GM12873 (cell line): Measurements from ENCODE around the gene SPATA20.

Experiments
- CTCF ChIP-seq: IDR thresholded peaks from 2 replicates; pipeline ENCODE4 v1.5.1; 2012; ENCODE audit warnings: low read depth, mild to moderate bottlenecking, moderate library complexity, low read length, control low read depth; ENCODE audit not compliant: insufficient read depth; ENCODE audit errors: missing control alignments

SPATA20 gene

GRCh38 chr17:50558091-50558490 lies 11.1 kb downstream of the SPATA20 start:
- no peak for TF ChIP-seq CTCF

- TF ChIP-seq CTCF: no peak
Observed at GRCh38 chr17:50558581-50558940, 11.6 kb downstream of the SPATA20 start.

GRCh38 chr17:50558941-50559614 lies 12.1 kb downstream of the SPATA20 start:
- no peak for TF ChIP-seq CTCF

- no peak for TF ChIP-seq CTCF
Observed at GRCh38 chr17:50559674-50560184, 12.8 kb downstream of the SPATA20 start.

GRCh38 chr17:50560185-50560824 lies 13.3 kb downstream of the SPATA20 start, which contains the start of gene CACNA1G:
Gene CACNA1G, plus strand, starts transcription at chr17:50560715. Its CDS starts 745 bp downstream, at chr17:50561460.
- TF ChIP-seq CTCF: no peak

- TF ChIP-seq CTCF: no peak
Observed at GRCh38 chr17:50560931-50561745, 14.2 kb downstream of the SPATA20 start.

GRCh38 chr17:50561746-50562141 lies 14.8 kb downstream of the SPATA20 start:
- no peak for TF ChIP-seq CTCF
